ENCODE data around the gene ZSCAN10.
"Not testable (repeated sequence)": the region's sequence is repeated elsewhere in the genome, so short reads cannot be mapped to it uniquely, and the experiment has no call there.

Gene ZSCAN10

DNA sequence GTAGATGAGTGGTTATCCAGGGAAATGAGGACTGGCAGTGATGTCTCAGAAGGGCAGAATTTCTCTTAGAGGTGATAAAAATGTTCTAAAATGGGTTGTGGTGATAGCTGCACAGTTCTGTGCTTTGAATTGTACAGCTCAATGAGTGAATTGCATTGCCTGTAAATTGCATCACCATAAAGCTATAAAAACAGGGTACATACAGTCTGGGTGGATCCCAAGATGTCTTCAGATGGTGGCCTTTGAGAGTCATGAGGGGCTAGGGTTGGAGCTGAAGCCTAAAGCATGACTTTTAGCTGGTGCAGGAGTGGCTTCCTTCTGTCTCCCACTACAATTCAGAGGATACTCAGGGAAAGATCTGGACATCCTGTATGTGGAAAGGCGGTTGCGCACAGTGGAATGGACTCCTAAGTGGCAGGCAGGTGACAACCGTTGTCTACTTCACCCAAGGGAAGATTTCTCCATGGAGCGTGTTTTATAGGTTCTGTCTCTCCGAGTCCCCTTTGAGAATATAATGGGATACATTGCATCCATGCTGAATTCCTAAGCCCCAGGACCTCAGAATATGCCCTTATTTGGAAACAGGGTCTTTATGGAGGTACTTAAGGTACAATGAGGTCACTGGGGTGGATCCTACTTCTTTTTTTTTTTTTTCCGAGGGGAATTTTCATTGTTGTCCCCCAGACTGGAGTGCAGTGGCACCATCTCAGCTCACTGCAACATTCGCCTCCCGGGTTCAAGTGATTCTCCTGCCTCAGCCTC is 35.3 kb downstream of the ZSCAN10 start:
- no peak for DNase-seq (ENCODE audit: low read depth)

DNA sequence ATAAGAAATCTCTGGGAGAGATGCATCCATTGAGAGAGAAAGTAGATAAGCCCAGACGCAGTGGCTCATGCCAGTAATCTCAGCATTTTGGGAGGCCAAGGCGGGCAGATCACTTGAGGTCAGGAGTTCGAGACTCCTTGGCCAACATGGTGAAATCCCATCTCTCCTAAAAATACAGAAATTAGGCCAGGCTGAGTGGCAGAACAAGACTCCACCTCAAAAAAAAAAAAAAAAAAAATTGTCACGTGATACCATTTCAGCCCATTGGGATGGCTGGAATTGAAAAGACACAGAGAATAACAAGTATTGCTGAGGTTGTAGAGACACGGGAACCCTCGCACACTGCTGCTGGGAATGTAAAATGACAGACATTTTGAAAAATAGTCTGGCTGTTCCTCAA is 36.5 kb downstream of the ZSCAN10 start:
- DNase-seq (ENCODE audit: low read depth): no peak

DNA sequence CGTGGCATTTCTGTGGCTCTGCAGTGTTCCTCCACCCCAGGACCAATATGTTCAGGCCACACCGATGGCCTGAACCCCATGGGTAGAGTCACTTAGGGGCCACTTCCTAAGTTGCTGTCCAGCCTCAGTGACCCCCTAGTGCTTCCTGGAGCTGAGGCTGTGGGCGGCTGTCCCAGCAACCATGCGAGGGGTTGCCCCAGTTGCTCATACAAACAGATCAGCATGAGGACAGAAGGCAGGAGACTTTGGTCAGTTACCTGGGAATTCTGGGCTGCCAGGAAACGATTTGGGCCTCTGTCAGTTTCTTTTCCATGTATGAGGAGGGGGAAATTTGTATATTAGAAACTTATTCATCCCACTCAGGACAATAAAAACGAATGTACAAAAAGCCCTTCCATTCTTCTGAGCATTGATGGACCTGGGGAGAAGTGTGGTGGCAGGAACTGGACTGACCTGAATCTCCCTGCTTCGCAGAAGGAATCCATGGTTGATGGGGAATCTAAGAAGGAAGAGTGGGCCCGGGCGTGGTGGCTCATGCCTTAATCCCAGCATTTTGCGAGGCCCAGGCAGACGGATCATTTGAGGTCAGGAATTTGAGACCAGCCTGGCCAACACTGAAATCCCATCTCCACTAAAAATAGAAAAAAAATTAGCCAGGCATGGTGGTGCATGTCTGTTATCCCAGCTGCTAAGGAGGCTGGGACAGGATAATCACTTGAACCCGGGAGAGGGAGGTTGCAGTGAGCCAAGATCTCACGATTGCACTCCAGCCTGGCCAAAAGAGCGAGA is 38.6 kb downstream of the ZSCAN10 start:
- no peak for DNase-seq (ENCODE audit: low read depth)

DNA sequence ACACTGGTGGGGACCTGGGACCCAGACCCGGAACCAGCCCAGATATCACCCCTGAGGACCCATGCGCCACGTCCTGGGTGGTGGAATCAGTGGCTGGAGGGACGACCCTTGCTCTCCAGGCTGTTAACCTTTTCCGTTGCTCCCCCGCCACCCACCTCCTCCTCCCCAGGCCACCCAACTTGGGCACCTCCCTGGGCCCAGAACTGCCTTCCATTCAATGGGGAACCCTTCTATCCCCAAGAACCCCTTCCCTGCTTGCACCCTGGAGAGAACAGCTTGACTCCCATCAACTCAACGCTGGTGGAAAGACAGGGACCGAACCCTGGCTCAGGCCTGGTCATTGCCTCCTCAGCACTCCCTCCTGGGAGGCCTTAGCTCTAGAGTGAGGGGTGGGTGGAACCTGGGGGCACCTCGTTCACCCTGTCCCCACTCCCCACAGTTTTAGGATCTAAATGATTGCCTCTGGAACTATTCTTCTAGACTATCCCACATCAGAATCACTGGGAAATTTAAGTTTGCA is 39.3 kb downstream of the ZSCAN10 start:
- no peak for DNase-seq (ENCODE audit: low read depth)

DNA sequence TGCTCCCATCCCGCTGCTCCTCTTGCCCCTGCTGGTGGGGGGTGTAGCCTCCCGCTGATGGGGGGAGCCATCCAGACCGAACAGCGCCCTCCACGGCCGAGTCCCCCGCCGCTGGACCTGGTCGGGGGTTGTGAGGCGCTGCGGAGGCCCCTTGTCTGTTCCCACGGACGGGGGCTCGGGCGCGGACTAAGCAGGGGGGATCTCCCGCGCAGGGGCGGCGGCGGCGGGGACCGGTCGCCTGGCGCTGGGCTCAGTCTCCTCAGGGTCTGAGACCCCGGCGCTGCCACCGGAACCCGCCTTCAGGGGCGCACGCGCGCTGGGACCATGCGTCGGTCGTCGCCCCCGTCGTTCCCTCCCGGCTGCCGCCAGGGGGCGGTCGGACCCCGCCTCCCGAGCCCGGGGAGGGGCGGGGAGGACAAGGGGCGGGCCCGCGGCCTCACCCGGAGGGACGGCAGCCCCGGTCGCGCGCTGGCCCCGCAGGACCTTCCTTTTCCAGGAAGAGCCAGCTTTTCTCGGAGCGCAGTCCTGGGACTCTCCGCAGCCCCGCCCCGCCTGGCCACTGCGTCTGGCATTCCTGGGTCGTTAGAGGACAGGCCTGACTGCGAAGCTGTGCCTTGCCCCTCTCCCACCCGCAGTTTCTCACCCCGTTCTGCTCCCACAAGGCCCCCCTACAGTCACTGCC is 39.9 kb downstream of the ZSCAN10 start:
- no peak for DNase-seq (ENCODE audit: low read depth)

DNA sequence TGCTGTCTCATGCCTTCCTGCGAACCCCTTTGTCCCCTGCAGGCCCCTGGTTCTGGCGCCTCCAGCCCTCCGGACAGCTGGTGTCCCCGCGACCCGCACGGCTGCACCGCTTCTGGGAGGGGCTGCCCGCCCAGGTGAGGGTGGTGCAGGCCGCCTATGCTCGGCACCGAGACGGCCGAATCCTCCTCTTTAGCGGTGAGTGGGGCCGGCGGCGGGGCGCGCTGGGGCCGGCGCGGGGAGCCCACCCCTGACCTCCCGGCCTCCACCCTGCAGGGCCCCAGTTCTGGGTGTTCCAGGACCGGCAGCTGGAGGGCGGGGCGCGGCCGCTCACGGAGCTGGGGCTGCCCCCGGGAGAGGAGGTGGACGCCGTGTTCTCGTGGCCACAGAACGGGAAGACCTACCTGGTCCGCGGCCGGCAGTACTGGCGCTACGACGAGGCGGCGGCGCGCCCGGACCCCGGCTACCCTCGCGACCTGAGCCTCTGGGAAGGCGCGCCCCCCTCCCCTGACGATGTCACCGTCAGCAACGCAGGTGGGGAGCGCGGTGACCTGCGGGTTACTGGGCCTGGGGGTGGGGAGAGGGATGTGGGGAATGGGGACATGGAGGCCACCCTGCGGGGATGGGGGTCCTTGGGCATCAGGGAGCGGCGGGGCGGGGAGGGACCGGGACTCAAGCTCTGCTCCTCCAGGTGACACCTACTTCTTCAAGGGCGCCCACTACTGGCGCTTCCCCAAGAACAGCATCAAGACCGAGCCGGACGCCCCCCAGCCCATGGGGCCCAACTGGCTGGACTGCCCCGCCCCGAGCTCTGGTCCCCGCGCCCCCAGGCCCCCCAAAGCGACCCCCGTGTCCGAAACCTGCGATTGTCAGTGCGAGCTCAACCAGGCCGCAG is 40.7 kb downstream of the ZSCAN10 start:
- no peak for DNase-seq (ENCODE audit: low read depth)

DNA sequence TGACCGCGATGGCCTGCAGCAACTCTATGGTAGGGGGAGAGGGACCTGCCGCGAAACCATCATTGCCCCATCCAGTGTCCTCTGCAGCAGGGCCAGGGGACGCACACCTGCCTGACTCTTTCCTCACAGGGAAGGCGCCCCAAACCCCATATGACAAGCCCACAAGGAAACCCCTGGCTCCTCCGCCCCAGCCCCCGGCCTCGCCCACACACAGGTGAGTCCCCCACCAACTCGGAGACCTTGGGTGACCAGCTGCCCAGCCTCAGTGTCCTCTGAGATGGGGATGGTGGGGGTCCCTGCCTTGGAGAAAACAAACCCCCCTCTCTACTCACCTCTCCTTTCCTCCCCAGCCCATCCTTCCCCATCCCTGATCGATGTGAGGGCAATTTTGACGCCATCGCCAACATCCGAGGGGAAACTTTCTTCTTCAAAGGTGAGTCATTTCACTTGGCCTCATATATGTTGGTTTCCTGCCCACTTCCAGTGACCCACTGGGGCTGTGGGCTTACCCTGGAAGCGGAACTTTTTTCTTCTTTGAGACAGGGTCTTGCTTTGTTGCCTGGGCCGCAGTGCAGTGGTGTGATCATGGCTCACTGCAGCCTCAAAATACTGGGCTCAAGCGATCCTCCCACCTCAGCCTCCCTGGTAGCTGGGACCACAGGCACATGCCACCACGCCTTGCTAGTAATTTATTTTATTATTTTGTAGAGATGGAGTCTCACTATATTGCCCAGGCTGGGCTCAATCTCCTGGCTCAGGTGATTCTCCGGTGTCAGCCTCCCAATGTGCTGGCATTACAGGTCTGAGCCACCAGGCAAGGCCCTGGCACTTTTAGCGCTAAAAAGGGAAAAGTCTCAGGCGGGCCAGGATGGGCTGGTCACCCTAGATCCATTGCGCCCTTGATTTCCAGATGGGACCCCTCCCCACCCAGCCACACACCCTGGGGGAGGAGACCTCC is 41.6 kb downstream of the ZSCAN10 start:
- DNase-seq (ENCODE audit: low read depth): no peak

DNA sequence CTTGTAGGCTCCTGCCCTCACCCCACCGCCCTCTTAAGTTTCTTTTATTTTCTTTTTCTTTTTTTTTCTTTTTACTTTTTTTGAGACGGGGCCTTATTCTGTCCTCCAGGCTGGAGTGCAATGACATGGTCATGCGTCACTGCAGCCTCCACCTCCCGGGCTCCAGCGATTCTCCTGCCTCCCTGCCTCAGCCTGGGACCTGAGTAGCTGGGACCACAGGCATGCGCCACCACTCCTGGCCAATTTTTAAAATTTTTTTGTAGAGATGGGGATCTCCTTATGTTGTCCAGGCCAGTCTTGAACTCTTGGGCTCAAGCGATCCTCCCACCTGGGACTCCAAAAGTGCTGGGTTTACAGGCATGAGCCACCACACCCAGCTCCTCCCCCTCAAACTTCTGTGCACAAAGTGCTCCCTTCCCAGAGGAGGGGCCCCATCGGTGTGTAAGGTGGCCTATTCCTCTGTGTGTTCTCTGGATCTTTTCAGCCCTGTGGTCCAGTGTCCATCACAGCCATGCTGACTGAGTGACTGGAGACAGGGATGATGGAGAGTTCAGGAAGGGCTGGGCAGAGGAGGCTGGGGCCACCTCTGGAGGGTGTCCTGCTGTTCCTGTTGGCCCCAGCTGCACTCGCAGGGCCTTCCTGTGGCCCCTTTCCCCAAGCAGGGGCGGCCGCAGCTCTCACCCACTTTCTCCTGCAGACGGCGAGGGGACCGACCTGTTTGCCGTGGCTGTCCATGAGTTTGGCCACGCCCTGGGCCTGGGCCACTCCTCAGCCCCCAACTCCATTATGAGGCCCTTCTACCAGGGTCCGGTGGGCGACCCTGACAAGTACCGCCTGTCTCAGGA is 42.5 kb downstream of the ZSCAN10 start:
- no peak for DNase-seq (ENCODE audit: low read depth)

DNA sequence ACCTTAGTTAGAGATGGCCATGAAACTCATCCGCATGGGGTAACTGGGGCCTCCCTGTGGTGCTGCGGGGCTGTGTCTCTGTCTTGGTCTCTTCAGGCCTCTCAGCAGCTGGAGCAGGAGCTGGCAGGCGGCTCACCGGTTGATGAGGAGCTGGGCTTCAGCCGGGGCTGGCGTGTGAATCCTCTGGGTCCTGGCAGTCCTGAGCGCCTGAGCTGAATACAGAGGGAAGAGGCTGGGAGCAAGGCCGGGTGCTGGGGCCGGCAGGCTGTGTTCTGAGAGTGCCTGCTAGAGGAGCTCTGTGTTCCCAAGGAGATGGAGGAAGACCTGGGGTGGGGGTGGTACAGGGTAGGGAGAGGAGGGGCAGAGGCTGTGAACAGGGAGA is 43.4 kb downstream of the ZSCAN10 start:
- not testable (repeated sequence) for DNase-seq (ENCODE audit: low read depth)

DNA sequence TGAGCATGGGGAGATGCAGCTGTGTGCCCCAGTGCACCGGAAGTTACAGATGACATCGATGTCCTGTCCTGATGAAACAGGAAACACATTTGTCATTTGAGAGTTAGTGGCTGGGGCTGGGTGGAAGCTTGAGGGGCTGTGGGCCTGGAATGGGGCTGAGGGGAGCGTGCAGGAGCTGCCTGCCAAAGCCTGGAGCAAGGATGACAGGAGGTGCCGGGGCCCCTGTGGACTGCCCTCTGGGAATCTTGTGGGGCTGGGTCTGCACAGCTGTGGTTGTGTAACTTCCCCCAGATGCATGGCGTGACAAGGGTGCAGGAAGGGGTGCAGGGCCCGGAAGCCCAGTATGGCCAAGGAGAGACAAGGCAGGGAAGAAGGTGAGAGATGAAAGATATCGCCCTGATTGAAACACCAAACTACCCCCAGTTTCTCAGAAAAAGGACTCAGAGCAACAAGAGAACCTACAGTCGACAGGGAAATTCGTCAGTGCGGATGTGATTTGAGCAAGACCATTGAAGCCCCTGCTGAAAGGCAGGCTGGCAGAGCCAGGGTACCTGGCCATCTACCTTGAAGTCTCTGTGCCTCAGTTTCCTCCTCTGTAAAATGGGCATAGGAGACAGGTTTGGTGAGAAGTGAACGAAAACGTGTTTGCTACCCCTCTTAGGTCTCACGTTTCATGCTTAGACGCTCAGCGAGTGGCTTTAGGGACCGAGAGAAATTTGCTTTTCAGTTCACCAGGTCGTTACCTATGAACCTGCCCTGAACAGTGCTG is 43.9 kb downstream of the ZSCAN10 start:
- DNase-seq (ENCODE audit: low read depth): no peak

DNA sequence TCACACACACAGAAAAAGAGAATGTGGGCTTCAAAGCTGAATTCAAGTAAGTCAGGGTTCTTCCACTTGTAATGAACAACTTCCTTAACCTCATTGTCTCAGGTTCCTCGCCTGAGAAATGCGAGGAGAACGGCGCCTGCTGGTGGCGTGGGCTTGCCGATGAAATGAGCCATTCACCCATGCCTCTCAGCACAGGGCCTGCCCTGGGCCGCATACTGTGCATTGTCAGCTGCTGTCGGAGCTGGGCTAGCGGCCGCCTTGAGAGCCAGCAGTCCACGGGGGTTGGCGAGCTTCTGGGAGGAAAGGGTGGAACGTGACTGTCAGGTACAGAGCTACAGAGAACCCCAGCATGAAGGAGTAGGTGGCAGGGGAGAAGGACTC is 45.8 kb downstream of the ZSCAN10 start:
- DNase-seq (ENCODE audit: low read depth): not testable (repeated sequence)

DNA sequence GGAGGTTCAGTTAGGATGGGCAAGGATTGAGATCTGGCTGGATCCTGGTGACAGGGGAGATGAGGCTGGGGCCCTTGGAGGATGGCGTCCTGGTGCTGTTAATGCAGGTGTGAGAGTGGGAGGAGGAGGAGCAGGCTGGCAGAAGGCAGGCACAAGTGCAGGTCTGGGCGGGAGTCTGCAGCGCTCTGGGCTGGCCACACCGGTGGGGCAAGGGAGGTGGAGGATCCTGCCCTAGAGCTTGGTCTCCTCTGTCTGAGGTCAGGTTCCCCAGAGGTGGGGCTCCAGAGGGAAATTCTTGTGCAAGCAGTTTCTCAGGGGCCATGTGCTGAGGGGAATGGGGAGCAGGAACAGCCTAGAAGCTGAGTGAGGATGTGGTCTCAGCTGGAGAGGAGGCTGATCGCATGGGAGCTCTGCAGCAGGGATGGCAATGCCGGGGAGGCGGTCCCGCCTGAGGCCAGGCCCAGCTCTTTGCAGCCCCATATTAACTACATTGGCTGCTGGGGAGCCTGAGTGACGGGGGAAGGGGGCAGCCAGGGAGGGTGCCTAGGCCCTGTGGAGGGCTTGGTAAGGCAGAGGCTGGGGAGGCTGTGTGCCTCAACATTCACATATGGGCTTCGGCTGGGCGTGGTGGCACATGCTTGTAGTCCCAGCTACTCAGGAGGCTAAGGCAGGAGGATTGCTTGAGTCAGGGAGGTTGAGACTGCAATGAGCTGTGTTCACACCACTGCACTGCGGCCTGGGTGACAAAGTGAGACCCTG is 46.3 kb downstream of the ZSCAN10 start:
- not testable (repeated sequence) for DNase-seq (ENCODE audit: low read depth)

DNA sequence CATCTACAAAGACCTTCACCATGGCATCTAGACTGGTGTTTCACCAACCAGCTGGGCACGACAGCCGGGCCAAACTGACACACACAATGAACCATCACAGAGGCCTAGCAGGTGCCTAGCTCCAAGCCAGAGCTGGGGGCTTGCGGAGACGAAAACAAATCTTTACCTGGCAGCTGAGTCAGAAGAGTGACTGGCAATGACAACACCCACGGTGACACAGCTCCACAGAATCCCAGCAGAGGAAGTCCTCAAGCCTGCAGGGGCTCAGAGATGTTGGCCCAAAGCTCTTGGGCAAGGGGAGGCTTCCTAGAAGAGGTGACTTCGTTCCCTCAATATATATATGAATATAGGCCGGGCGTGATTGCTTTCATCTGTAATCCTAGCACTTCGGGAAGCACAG is 47.6 kb downstream of the ZSCAN10 start:
- no peak for DNase-seq (ENCODE audit: low read depth)

DNA sequence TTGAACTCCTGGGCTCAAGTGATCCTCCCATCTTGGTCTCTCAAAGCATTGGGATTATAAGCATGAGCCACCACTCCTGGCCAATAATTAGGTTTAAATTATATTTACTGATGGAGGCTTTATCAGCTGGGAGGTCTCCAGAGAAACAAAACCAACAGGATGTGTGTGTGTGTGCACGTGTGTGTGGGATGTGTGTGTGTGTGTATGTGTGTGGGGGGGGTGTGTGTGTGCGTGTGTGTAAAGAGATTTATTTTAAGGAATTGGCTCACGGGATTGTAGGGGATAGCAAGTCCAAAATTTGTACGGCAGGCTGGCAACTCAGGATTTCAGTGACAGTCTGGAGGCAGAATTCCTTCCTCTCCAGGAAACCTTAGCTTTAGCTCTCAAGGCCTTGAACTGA is 48.1 kb downstream of the ZSCAN10 start:
- no peak for DNase-seq (ENCODE audit: low read depth)

DNA sequence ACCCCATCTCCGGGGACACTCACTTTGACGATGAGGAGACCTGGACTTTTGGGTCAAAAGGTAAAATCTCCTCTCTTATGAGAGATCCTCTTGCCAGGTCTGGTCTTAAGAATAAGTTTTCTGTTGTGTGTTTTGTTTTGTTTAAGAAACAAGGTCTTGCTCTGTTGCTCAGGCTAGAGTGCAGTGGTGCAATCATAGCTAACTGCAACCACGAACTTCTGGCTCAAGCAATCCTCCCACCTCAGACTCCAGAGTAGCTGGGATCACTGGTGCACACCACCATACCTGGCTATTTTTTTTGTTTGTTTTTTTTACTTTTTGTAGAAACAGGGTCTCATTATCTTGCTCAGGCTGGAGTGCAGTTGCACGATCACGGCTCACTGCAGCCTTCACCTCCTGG is 48.6 kb downstream of the ZSCAN10 start:
- DNase-seq (ENCODE audit: low read depth): no peak

DNA sequence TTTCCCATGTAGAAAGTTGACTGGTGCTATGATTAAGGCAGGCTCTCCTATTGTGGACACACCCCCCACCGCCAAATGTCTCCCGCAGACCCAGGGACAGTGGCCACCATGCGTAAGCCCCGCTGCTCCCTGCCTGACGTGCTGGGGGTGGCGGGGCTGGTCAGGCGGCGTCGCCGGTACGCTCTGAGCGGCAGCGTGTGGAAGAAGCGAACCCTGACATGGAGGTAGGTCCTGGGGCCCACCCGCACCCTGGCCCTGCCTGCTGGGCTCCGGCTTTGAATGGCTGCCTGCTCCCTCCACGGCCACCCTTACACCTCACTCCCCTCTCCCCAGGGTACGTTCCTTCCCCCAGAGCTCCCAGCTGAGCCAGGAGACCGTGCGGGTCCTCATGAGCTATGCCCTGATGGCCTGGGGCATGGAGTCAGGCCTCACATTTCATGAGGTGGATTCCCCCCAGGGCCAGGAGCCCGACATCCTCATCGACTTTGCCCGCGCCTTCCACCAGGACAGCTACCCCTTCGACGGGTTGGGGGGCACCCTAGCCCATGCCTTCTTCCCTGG is 49.1 kb downstream of the ZSCAN10 start:
- DNase-seq (ENCODE audit: low read depth): no peak

DNA sequence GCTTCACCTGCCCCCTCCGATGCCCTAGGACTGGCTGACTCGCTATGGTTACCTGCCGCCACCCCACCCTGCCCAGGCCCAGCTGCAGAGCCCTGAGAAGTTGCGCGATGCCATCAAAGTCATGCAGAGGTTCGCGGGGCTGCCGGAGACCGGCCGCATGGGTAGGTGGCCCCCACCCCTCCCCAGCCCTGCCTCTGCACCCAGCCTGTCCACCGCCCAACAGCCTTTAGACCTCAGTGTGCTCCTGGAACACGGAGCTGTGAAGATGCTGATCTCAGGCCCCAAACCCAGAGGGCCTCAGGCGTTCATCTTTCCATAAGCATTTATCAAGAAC is 51.7 kb downstream of the ZSCAN10 start:
- no peak for DNase-seq (ENCODE audit: low read depth)
